Neural cell (in vitro differentiated cells): ENCODE measurements around the gene TRABD2A. TPM values are rescaled to one million over a fixed set of nuclear protein-coding genes. Genes with fewer than 3 reads are reported as not detected.

Experiments
- H2AFZ ChIP-seq: fragments of 200-600, 300-800 bp; sonication (generic), shearing (Covaris generic); 2 replicates; pipeline ENCODE4 v1.6.0; 2014; ENCODE audit warnings: low read depth, mild to moderate bottlenecking, antibody characterized with exemption, low read length, moderate library complexity
- H3F3A ChIP-seq: fragments of 200-600 bp; shearing (Covaris generic); 2 replicates; pipeline ENCODE4 v1.6.1; 2016; ENCODE audit warnings: mild to moderate bottlenecking, moderate library complexity, mixed read lengths, antibody characterized with exemption, low read length; ENCODE audit not compliant: insufficient read depth, poor library complexity, severe bottlenecking
- H3K27ac ChIP-seq: fragments of 200-600, 300-800 bp; sonication (generic), shearing (Covaris generic); 2 replicates; pipeline ENCODE4 v1.5.1; 2014; ENCODE audit warnings: mild to moderate bottlenecking, low read length, moderate library complexity
- H3K27me3 ChIP-seq: fragments of 300-800, 200-600 bp; sonication (generic), shearing (Covaris generic); 2 replicates; pipeline ENCODE4 v1.6.0; 2014; ENCODE audit warnings: mild to moderate bottlenecking, low read depth, low read length, moderate library complexity; ENCODE audit not compliant: insufficient read depth
- H3K36me3 ChIP-seq: fragments of 300-800, 200-600 bp; sonication (generic), shearing (Covaris generic); 2 replicates; pipeline ENCODE4 v1.5.1; 2014; ENCODE audit warnings: mild to moderate bottlenecking, antibody characterized with exemption, low read length, moderate library complexity; ENCODE audit not compliant: insufficient read depth
- H3K4me2 ChIP-seq: fragments of 300-800, 200-600 bp; sonication (generic), shearing (Covaris generic); 2 replicates; pipeline ENCODE4 v1.6.0; 2014; ENCODE audit warnings: mild to moderate bottlenecking, low read length
- H3K4me3 ChIP-seq: fragments of 300-800, 200-600 bp; sonication (generic), shearing (Covaris generic); 2 replicates; pipeline ENCODE4 v1.5.1; 2014; ENCODE audit warnings: mild to moderate bottlenecking, low read length, moderate library complexity
- H3K79me2 ChIP-seq: fragments of 200-600 bp; shearing (Covaris generic); replicated peaks from 2 replicates; pipeline ENCODE4 v1.6.0; 2014; ENCODE audit warnings: mild to moderate bottlenecking, low read length, moderate library complexity; ENCODE audit not compliant: insufficient read depth
- H3K9ac ChIP-seq: fragments of 300-800, 200-600 bp; sonication (generic), shearing (Covaris generic); 2 replicates; pipeline ENCODE4 v1.6.1; 2016; ENCODE audit warnings: mild to moderate bottlenecking, low read length, mixed read lengths
- H3K9me2 ChIP-seq: fragments of 200-600 bp; shearing (Covaris generic); 2 replicates; pipeline ENCODE4 v1.6.1; 2016; ENCODE audit warnings: mild to moderate bottlenecking, low read length, mixed read lengths; ENCODE audit not compliant: insufficient read depth
- H3K9me3 ChIP-seq: fragments of 200-600, 300-800 bp; sonication (generic), shearing (Covaris generic); 2 replicates; pipeline ENCODE4 v1.6.1; 2016; ENCODE audit warnings: mild to moderate bottlenecking, mixed run types, low read length, moderate library complexity, mixed read lengths
- H4K20me1 ChIP-seq: fragments of 200-600 bp; shearing (Covaris generic); 2 replicates; pipeline ENCODE4 v1.6.1; 2016; ENCODE audit warnings: mild to moderate bottlenecking, mixed run types; ENCODE audit not compliant: insufficient read depth
- EP300 ChIP-seq: fragments of 450-650 bp; conservative IDR thresholded peaks from 2 replicates; pipeline ENCODE4 v1.6.1; 2014; ENCODE audit warnings: antibody characterized with exemption, mild to moderate bottlenecking, moderate library complexity; ENCODE audit not compliant: poor library complexity, severe bottlenecking
- EZH2 ChIP-seq: fragments of 200-600, 300-800 bp; shearing (Covaris generic), sonication (generic); IDR thresholded peaks from 2 replicates; pipeline ENCODE4 v1.6.1; 2014; ENCODE audit warnings: antibody characterized with exemption, low read length, borderline replicate concordance, mild to moderate bottlenecking; ENCODE audit not compliant: insufficient read depth, poor library complexity, severe bottlenecking
- MXI1 ChIP-seq: fragments of 450-650 bp; conservative IDR thresholded peaks from 2 replicates; pipeline ENCODE4 v1.6.1; 2014; ENCODE audit warnings: antibody characterized with exemption, mild to moderate bottlenecking; ENCODE audit not compliant: poor library complexity, severe bottlenecking
- POLR2AphosphoS5 ChIP-seq: IDR thresholded peaks from 2 replicates; pipeline ENCODE4 v1.6.1; 2012
- RAD21 ChIP-seq: fragments of 450-650 bp; conservative IDR thresholded peaks from 2 replicates; pipeline ENCODE4 v1.6.1; 2014; ENCODE audit warnings: antibody characterized with exemption, mild to moderate bottlenecking, moderate library complexity
- SMC3 ChIP-seq: fragments of 450-650 bp; conservative IDR thresholded peaks from 2 replicates; pipeline ENCODE4 v1.6.1; 2014; ENCODE audit warnings: antibody characterized with exemption, mild to moderate bottlenecking, moderate library complexity; ENCODE audit not compliant: poor library complexity
- TAF1 ChIP-seq: IDR thresholded peaks from 2 replicates; pipeline ENCODE4 v1.6.1; 2012; ENCODE audit warnings: low read depth
- polyA plus RNA-seq: library from polyadenylated mRNA; depleted of rRNA; stranded (reverse); fragments of >200 nt; gene quantifications from 2 replicates; pipeline ENCODE4 v1.2.3, GENCODE V29; 2014
- TF ChIP-seq, protein P1 (sequence below): IDR thresholded peaks from 2 replicates; pipeline ENCODE4 v1.6.1; 2012; ENCODE audit warnings: borderline replicate concordance
- TF ChIP-seq, protein P2 (sequence below): fragments of 450-650 bp; IDR thresholded peaks from 2 replicates; pipeline ENCODE4 v1.5.1; 2014; ENCODE audit warnings: antibody characterized with exemption, mild to moderate bottlenecking, moderate library complexity; ENCODE audit not compliant: poor library complexity, severe bottlenecking

The TRABD2A gene
- polyA plus RNA-seq, 1 donor from 2014 or later, result 0.17 TPM

DNA sequence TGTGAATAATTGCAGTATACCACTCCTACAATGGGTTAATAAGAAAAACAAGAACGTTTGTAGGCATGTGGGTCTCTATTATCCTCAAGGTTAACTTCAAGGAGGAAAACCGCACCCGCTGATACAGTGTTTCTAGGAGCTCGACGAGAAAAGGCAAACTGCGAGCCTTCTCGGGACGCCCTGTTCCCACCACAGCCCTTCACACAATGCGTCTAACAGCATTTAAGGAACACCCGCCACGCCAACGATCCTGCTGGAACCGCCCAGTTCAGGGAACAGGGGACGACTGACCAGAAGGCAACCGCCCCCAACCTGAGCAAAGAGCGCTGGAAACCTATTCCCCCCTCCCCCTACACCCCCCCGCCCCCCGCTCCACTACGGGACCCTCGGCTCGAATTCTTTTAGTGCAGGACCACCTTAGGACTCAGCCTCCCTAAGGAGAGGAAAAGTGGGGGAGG is 23.9 kb upstream of the TRABD2A start:
- Histone ChIP-seq H3K9me2 (no peaks in the 10 kb centered on the region), H3K4me3 (peak overlapping the region; percentile 89), H3K36me3 (peaks cover 3% of the 10 kb centered on the region), H3K4me2 (peak overlapping the region; percentile 92), H4K20me1 (no peaks in the 10 kb centered on the region), H3K9ac (peak overlapping the region; percentile 99), H3K79me2 (peaks cover 29% of the 10 kb centered on the region), H3K27me3 (no peaks in the 10 kb centered on the region), H3K27ac (peak overlapping the region; percentile 97), H3F3A (no peaks in the 10 kb centered on the region), H3K9me3 (no peaks in the 10 kb centered on the region), H2AFZ (peak overlapping the region; percentile 79)
- TF ChIP-seq, protein P1, sequence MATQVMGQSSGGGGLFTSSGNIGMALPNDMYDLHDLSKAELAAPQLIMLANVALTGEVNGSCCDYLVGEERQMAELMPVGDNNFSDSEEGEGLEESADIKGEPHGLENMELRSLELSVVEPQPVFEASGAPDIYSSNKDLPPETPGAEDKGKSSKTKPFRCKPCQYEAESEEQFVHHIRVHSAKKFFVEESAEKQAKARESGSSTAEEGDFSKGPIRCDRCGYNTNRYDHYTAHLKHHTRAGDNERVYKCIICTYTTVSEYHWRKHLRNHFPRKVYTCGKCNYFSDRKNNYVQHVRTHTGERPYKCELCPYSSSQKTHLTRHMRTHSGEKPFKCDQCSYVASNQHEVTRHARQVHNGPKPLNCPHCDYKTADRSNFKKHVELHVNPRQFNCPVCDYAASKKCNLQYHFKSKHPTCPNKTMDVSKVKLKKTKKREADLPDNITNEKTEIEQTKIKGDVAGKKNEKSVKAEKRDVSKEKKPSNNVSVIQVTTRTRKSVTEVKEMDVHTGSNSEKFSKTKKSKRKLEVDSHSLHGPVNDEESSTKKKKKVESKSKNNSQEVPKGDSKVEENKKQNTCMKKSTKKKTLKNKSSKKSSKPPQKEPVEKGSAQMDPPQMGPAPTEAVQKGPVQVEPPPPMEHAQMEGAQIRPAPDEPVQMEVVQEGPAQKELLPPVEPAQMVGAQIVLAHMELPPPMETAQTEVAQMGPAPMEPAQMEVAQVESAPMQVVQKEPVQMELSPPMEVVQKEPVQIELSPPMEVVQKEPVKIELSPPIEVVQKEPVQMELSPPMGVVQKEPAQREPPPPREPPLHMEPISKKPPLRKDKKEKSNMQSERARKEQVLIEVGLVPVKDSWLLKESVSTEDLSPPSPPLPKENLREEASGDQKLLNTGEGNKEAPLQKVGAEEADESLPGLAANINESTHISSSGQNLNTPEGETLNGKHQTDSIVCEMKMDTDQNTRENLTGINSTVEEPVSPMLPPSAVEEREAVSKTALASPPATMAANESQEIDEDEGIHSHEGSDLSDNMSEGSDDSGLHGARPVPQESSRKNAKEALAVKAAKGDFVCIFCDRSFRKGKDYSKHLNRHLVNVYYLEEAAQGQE, result peak; percentile 8
- no peak for TF ChIP-seq EZH2

DNA sequence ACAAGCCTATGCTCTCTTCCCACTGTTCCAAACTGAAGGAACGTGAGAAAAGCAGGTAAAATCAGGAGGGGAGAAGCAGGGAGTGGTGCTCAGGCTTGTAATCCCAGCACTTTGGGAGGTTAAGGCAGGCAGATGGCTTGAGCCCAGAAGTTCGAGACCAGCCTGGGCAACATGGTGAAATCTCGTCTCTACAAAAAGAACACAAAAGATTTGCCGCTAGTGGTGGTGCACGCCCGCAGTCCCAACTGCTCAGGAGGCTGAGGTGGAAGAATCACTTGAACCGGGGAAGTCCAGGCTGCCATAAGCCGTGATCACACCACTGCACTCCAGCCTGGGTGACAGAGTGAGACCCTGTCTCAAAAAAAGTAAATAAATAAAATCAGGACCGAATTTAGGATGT is 23.3 kb upstream of the TRABD2A start:
- H2AFZ ChIP-seq, result no peak overlapping the region
- H3K27ac ChIP-seq, result peak overlapping the region; percentile 97
- no peaks in the 10 kb centered on the region for H3F3A ChIP-seq
- no peaks in the 10 kb centered on the region for H3K9me3 ChIP-seq
- H4K20me1 ChIP-seq, result no peaks in the 10 kb centered on the region
- H3K9ac ChIP-seq, result peak overlapping the region; percentile 99
- H3K79me2 ChIP-seq, result peaks cover 29% of the 10 kb centered on the region
- H3K4me3 ChIP-seq, result peak overlapping the region; percentile 89
- H3K9me2 ChIP-seq, result no peaks in the 10 kb centered on the region
- TF ChIP-seq, protein P2, sequence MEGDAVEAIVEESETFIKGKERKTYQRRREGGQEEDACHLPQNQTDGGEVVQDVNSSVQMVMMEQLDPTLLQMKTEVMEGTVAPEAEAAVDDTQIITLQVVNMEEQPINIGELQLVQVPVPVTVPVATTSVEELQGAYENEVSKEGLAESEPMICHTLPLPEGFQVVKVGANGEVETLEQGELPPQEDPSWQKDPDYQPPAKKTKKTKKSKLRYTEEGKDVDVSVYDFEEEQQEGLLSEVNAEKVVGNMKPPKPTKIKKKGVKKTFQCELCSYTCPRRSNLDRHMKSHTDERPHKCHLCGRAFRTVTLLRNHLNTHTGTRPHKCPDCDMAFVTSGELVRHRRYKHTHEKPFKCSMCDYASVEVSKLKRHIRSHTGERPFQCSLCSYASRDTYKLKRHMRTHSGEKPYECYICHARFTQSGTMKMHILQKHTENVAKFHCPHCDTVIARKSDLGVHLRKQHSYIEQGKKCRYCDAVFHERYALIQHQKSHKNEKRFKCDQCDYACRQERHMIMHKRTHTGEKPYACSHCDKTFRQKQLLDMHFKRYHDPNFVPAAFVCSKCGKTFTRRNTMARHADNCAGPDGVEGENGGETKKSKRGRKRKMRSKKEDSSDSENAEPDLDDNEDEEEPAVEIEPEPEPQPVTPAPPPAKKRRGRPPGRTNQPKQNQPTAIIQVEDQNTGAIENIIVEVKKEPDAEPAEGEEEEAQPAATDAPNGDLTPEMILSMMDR, result no peak
- TF ChIP-seq EP300, result no peak
- no peak for TF ChIP-seq POLR2AphosphoS5
- TF ChIP-seq EZH2, result no peak
- no peak for TF ChIP-seq SMC3
- no peak for TF ChIP-seq TAF1
- TF ChIP-seq, protein P1, result no peak
- no peak for TF ChIP-seq MXI1
- TF ChIP-seq RAD21, result no peak
- no peaks in the 10 kb centered on the region for H3K27me3 ChIP-seq
- peak overlapping the region; percentile 92 for H3K4me2 ChIP-seq
- peaks cover 3% of the 10 kb centered on the region for H3K36me3 ChIP-seq
